Body of pancreas (tissue), 4 donors: ENCODE measurements around the gene SMIM28. TPM values are rescaled to one million over a fixed set of nuclear protein-coding genes. Genes with fewer than 3 reads are reported as not detected.

Experiments used
- ATAC-seq: fragments of 150-250 bp; one replicate; pipeline ENCODE4 v1.9.1; 2016
- DNase-seq, 4 donors: peaks; one replicate each; pipeline ENCODE4 v3.0.0-alpha.2; 2019
- H3K27ac ChIP-seq, 4 donors: fragments of 200-600 bp; sonication (generic); 1 replicate in 3 of 4; 2 replicates in 1 of 4; pipeline versions ENCODE4 v1.5.1 to v1.6.1; 2016 to 2019; ENCODE audit warnings: mild to moderate bottlenecking in 1 of 4, mixed read lengths in 1 of 4, moderate library complexity in 1 of 4
- H3K27me3 ChIP-seq, 2 donors: fragments of 200-600 bp; sonication (generic); one replicate each; pipeline ENCODE4 v1.6.0; 2016; ENCODE audit warnings: mild to moderate bottlenecking in 1 of 2
- H3K36me3 ChIP-seq, 2 donors: fragments of 200-600 bp; sonication (generic); replicated peaks in 1 of 2; 2 replicates each; pipeline ENCODE4 v1.5.1; 2016; ENCODE audit warnings: low read depth in 2 of 2; ENCODE audit not compliant: insufficient read depth in 1 of 2
- H3K4me1 ChIP-seq: fragments of 200-600 bp; sonication (generic); one replicate; pipeline ENCODE4 v1.6.0; 2016
- H3K4me3 ChIP-seq, 2 donors: fragments of 200-600 bp; sonication (generic); 1 replicate in 1 of 2; 2 replicates in 1 of 2; pipeline ENCODE4 v1.5.1; 2016 to 2019
- H3K9me3 ChIP-seq, 3 donors: fragments of 200-600 bp; sonication (generic); 1 replicate in 2 of 3; 2 replicates in 1 of 3; pipeline ENCODE4 v1.5.1; 2016
- CTCF ChIP-seq, 7 experiments: fragments of 450-650 bp in 4 of 7; fragments of 200-600 bp in 3 of 7; sonication (generic) in 3 of 7; IDR thresholded peaks; one replicate each; pipeline ENCODE4 v1.5.1; 2016 to 2019; ENCODE audit warnings: antibody characterized with exemption in 7 of 7
- POLR2A ChIP-seq, 3 donors: fragments of 450-650 bp; IDR thresholded peaks; one replicate each; pipeline ENCODE4 v1.6.1; 2016; ENCODE audit warnings: antibody characterized with exemption in 3 of 3, mild to moderate bottlenecking in 2 of 3
- WGBS, 2 donors: methylation state at CpG; one replicate each; pipeline ENCODE4 v1.1.5; 2017; 5-methylcytosine and 5-hydroxymethylcytosine counted together
- intact Hi-C: fragments of 100-400 bp; cut with DNase I; formaldehyde crosslinking; loops from one replicate; pipeline ENCODE4 v1.15.1; 2023
- total RNA-seq, 2 donors: library from RNA; depleted of rRNA; stranded (reverse); fragments of >200 nt; gene quantifications; one replicate each; pipeline ENCODE4 v1.1.0, GENCODE V29; 2016

Gene SMIM28
- total RNA-seq, 2 donors from 2014 or later: not detected

DNA sequence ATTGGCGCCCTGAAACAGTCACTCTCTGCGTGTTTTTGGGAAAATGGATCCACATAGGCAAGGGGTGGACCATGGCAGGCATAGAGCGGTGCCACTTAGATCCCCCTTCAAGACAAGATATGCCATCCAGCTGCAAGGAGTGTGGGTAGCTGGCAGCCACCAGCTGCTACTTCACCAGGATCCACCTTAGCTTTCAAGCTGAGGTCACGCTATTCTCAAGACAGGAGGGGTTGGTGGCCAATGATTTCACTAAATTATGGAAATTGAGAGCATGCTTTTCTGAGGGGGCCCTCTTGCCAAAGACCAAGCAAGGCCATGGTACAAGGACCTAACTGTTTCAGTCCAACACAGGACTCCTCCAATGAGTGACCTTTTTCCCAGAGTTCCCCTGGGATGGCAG is 42.7 kb downstream of the SMIM28 start:
- intact Hi-C loops: no loop called here

GRCh38 chr6:138421089-138421488 is 43.4 kb downstream of the SMIM28 start:
- ATAC-seq (no peak), DNase-seq (no peak)
- Histone ChIP-seq H3K27me3 (no peaks in the 10 kb centered on the region), H3K9me3 (no peaks in the 10 kb centered on the region), H3K4me3 (no peak overlapping the region), H3K27ac (no peak overlapping the region), H3K36me3 (peaks cover 0 to 2% of the 10 kb centered on the region in 2 donors), H3K4me1 (no peaks in the 10 kb centered on the region)
- intact Hi-C loops: no loop called here
- whole genome bisulfite sequencing, 2 donors: 67 to 86% methylated on average over 6 of the region's 6 CpGs
- TF ChIP-seq CTCF (IDR thresholded peaks at IDR 0.05) (no peak), POLR2A (IDR thresholded peaks at IDR 0.05) (no peak)

More for the DNA sequence above, 42.7 kb downstream of the SMIM28 start:
- H3K9me3 ChIP-seq: no peaks in the 10 kb centered on the region
- no peak overlapping the region for H3K27ac ChIP-seq
- WGBS, 2 donors: 91 to 95% methylated on average over 4 of the region's 4 CpGs
- no peak for TF ChIP-seq CTCF (IDR thresholded peaks at IDR 0.05)
- TF ChIP-seq POLR2A (IDR thresholded peaks at IDR 0.05): no peak
- no peak overlapping the region for H3K4me3 ChIP-seq
- H3K36me3 ChIP-seq: peaks cover 0 to 2% of the 10 kb centered on the region in 2 donors
- H3K4me1 ChIP-seq: no peaks in the 10 kb centered on the region
- no peaks in the 10 kb centered on the region for H3K27me3 ChIP-seq
- DNase-seq (no peak), ATAC-seq (no peak)

GRCh38 chr6:138421608-138422007 is 43.9 kb downstream of the SMIM28 start:
- no peaks in the 10 kb centered on the region for H3K4me1 ChIP-seq
- no peak overlapping the region for H3K27ac ChIP-seq
- DNase-seq (no peak), ATAC-seq (no peak)
- no peaks in the 10 kb centered on the region for H3K27me3 ChIP-seq
- TF ChIP-seq POLR2A (IDR thresholded peaks at IDR 0.05) (no peak), CTCF (IDR thresholded peaks at IDR 0.05) (no peak)
- peaks cover 0 to 2% of the 10 kb centered on the region in 2 donors for H3K36me3 ChIP-seq
- 82 to 94% methylated on average over 10 of the region's 10 CpGs for WGBS, 2 donors
- H3K4me3 ChIP-seq: no peak overlapping the region
- no peaks in the 10 kb centered on the region for H3K9me3 ChIP-seq
- intact Hi-C loops: no loop called here

- H3K36me3 ChIP-seq: peaks cover 0 to 2% of the 10 kb centered on the region in 2 donors
- no peak overlapping the region for H3K27ac ChIP-seq
- ATAC-seq: no peak
- DNase-seq: no peak
- intact Hi-C loops: no loop called here
- no peak overlapping the region for H3K4me3 ChIP-seq
- no peak for TF ChIP-seq CTCF (IDR thresholded peaks at IDR 0.05)
- no peak for TF ChIP-seq POLR2A (IDR thresholded peaks at IDR 0.05)
- no peaks in the 10 kb centered on the region for H3K4me1 ChIP-seq
- H3K9me3 ChIP-seq: no peaks in the 10 kb centered on the region
- no peaks in the 10 kb centered on the region for H3K27me3 ChIP-seq
Measured at GRCh38 chr6:138422861-138423260, 45.2 kb downstream of the SMIM28 start.
